ENCODE measurements around the gene GALNT14.

- TF ChIP-seq JUN (IDR thresholded peaks at IDR 0.05; ENCODE audit: low read depth, low read length): no peak
- TF ChIP-seq TEAD4 (IDR thresholded peaks at IDR 0.05; ENCODE audit: low read depth, low read length): no peak
- no peak for TF ChIP-seq RFX5 (IDR thresholded peaks at IDR 0.05; ENCODE audit: borderline replicate concordance, low read depth, low read length)
- no peak for TF ChIP-seq CTCF (IDR thresholded peaks at IDR 0.05; ENCODE audit: control extremely low read depth in 1 of 3, insufficient read depth in 1 of 3, low read depth in 1 of 3, low read length in 3 of 3)
- no peak for TF ChIP-seq POLR2AphosphoS5 (IDR thresholded peaks at IDR 0.05; ENCODE audit: low read depth, low read length)
- TF ChIP-seq RAD21 (IDR thresholded peaks at IDR 0.05 in 1 of 2, conservative IDR thresholded peaks at IDR 0.05 in 1 of 2; ENCODE audit: low read depth in 2 of 2, low read length in 2 of 2): no peak
- TF ChIP-seq CEBPB (IDR thresholded peaks at IDR 0.05; ENCODE audit: low read depth, low read length): no peak
- no peak for TF ChIP-seq ZNF274 (IDR thresholded peaks at IDR 0.05; ENCODE audit: borderline replicate concordance, extremely low read depth, low read length)
- TF ChIP-seq RBBP5 (IDR thresholded peaks at IDR 0.05; ENCODE audit: borderline replicate concordance, low read depth, low read length): no peak
- TF ChIP-seq KDM1A (IDR thresholded peaks at IDR 0.05; ENCODE audit: borderline replicate concordance, low read length): no peak
- TF ChIP-seq HDAC2 (IDR thresholded peaks at IDR 0.05; ENCODE audit: borderline replicate concordance in 1 of 2, low read depth in 2 of 2, low read length in 2 of 2): no peak
Observed at GRCh38 chr2:31071741-31072140, 66.5 kb downstream of the GALNT14 start.

Data from H1 (cell line).